HG03066 (cell line): Measurements from ENCODE around the gene TRPM3.

Experiments used
- ATAC-seq: cut with Tn5 transposase; IDR thresholded peaks from one replicate; pipeline ENCODE4 v1.9.1; 2021; ENCODE audit warnings: low read depth; ENCODE audit not compliant: unreplicated experiment

The TRPM3 gene

GRCh38 chr9:70625078-70625477 is 496.3 kb downstream of the TRPM3 start:
- ATAC-seq, result no peak

GRCh38 chr9:70618784-70619183 is 502.6 kb downstream of the TRPM3 start:
- no peak for ATAC-seq

GRCh38 chr9:70617033-70617828 is 504.2 kb downstream of the TRPM3 start:
- ATAC-seq, result no peak

GRCh38 chr9:70616228-70616990 is 505.0 kb downstream of the TRPM3 start:
- ATAC-seq, result no peak

GRCh38 chr9:70615464-70616138 is 505.8 kb downstream of the TRPM3 start:
- ATAC-seq, result no peak

- no peak for ATAC-seq
Observed at GRCh38 chr9:70614786-70615463, 506.5 kb downstream of the TRPM3 start.

GRCh38 chr9:70613024-70613768 is 508.2 kb downstream of the TRPM3 start:
- no peak for ATAC-seq

- ATAC-seq, result no peak
Observed at GRCh38 chr9:70610287-70610644, 511.2 kb downstream of the TRPM3 start.

GRCh38 chr9:70609542-70610286 is 511.7 kb downstream of the TRPM3 start:
- no peak for ATAC-seq

GRCh38 chr9:70609011-70609410 is 512.4 kb downstream of the TRPM3 start:
- no peak for ATAC-seq

- ATAC-seq, result no peak
Observed at GRCh38 chr9:70607926-70608325, 513.5 kb downstream of the TRPM3 start.

GRCh38 chr9:70607329-70607728 is 514.1 kb downstream of the TRPM3 start:
- no peak for ATAC-seq

GRCh38 chr9:70603020-70603411 is 518.4 kb downstream of the TRPM3 start:
- ATAC-seq, result no peak

- ATAC-seq, result peak; percentile 76
Observed at GRCh38 chr9:70602321-70603019, 519.0 kb downstream of the TRPM3 start.

GRCh38 chr9:70601000-70601951 is 520.1 kb downstream of the TRPM3 start:
- no peak for ATAC-seq

- no peak for ATAC-seq
Observed at GRCh38 chr9:70600506-70600905, 520.9 kb downstream of the TRPM3 start.

GRCh38 chr9:70597886-70598285 is 523.5 kb downstream of the TRPM3 start:
- no peak for ATAC-seq

- ATAC-seq, result no peak
Observed at GRCh38 chr9:70595211-70595610, 526.2 kb downstream of the TRPM3 start.
